ENCODE results near the gene C16orf87. TPM values are rescaled to one million over a fixed set of nuclear protein-coding genes. Genes with fewer than 3 reads are reported as not detected.

C16orf87 gene
- total and polyA plus RNA-seq, 9 of the 15 experiments (the other 6 are each of a cell fraction or from before 2014, with no cell fraction given), result 7.8 to 16.7 (median 10.5) TPM

DNA sequence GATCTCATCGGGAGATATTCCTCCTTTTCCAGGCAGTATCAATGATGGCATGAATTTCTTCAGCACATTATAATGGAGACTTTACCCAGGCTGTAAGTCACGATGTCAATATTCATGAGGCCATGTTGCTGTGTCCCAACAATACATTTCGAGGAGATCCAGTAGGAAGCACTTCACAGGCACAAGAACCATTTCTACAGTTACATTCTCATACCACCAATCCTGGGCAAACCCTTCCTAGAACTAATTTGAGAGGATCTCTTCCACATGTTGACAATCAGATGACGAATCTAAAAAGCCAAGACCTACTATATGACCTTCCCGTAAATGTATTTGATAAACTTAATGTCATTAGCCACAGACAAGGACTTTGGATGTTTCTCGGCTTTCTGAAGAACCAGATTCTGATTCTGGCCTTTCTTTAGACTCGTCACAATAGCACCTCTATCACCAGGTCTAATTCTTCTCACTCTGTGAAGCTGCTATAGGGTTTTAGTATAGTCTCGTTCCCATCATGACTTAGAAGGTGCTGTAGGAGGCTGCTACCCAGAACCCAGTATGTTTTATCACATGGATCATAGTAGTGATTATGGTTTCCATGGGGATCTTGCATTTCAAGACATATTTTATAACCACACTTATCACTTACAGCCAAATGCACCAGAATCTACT is 40.2 kb downstream of the C16orf87 start:
- CTCF ChIA-PET (ENCODE audit: low intra/inter-chr PET ratio), result no interaction called here
- intact Hi-C loops (cut with micrococcal nuclease), result no loop called here
- peak overlapping the region; percentile 69; the same call in 1 of the 2 replicates for H3K4me3 ChIP-seq

More for the DNA sequence above, 40.2 kb downstream of the C16orf87 start:
- WGBS (ENCODE audit: insufficient coverage, low coverage, missing lambda C conversion rate), result 28% methylated on average over 8 of the region's 8 CpGs
- peak in 1 of 4 experiments; percentile 10 for DNase-seq (ENCODE audit: extremely low read depth in 1 of 4, low spot score in 3 of 4)
- in situ Hi-C loops (cut with MboI), result no loop called here
- peak overlapping the region; percentile 73 for H3K27ac ChIP-seq (ENCODE audit: extremely low read depth, low read depth, low read length)
- H3K4me1 ChIP-seq (replicated peaks in 1 of 2; ENCODE audit: control insufficient read depth in 2 of 2, insufficient read depth in 2 of 2, low read length in 2 of 2), result peaks cover 5 to 6% of the 10 kb centered on the region in 2 experiments; a peak in 4 of 5 replicates
- POLR2A ChIA-PET, result interaction anchor here (0.9 to 1.8 kb wide), 6 partner anchors 10 to 112 kb away, joined by 3 to 7 read pairs (median 3); no protein-coding TSS in a partner anchor
- H3K36me3 ChIP-seq (ENCODE audit: control insufficient read depth, insufficient read depth, low read length), result no peaks in the 10 kb centered on the region
- no peak; the same call in 2 of the 3 replicates for ATAC-seq
- no peak for FAIRE-seq
- no TSS peak for BruUV-seq (replicated peaks)
- H3K27me3 ChIP-seq (ENCODE audit: control insufficient read depth in 2 of 2, insufficient read depth in 2 of 2, low read length in 2 of 2), result no peaks in the 10 kb centered on the region
- H3K9me1 ChIP-seq (ENCODE audit: control insufficient read depth, insufficient read depth, low read length), result no peaks in the 10 kb centered on the region
- H3K9me3 ChIP-seq (replicated peaks; ENCODE audit: control insufficient read depth, insufficient read depth, low read depth, low read length), result no peaks in the 10 kb centered on the region
- H2AFZ ChIP-seq (ENCODE audit: low read depth, low read length), result peak overlapping the region; percentile 97
- no peaks in the 10 kb centered on the region for H4K20me1 ChIP-seq (replicated peaks; ENCODE audit: control insufficient read depth, insufficient read depth, low read length)
- no peaks in the 10 kb centered on the region for H3K79me2 ChIP-seq (ENCODE audit: control insufficient read depth, insufficient read depth, low read length)
- TF ChIP-seq ATF1 (CRISPR knock-in tag; IDR thresholded peaks at IDR 0.05) (no peak), ATF1 (tag; IDR thresholded peaks at IDR 0.05) (no peak), ZNF24 (IDR thresholded peaks at IDR 0.05) (no peak), RBBP5 (IDR thresholded peaks at IDR 0.05; ENCODE audit: borderline replicate concordance, insufficient read depth, low read length, poor library complexity, severe bottlenecking) (no peak), CBFA2T3 (IDR thresholded peaks at IDR 0.05) (no peak), ZNF695 (CRISPR knock-in tag; IDR thresholded peaks at IDR 0.05) (no peak), DIDO1 (tag; IDR thresholded peaks at IDR 0.05; ENCODE audit: low read depth) (no peak), ESRRB (CRISPR knock-in tag; IDR thresholded peaks at IDR 0.05; ENCODE audit: borderline replicate concordance) (no peak), ETV5 (CRISPR knock-in tag; IDR thresholded peaks at IDR 0.05; ENCODE audit: low read depth) (no peak), ZZZ3 (IDR thresholded peaks at IDR 0.05) (no peak)
- TF ChIP-seq, protein P1, sequence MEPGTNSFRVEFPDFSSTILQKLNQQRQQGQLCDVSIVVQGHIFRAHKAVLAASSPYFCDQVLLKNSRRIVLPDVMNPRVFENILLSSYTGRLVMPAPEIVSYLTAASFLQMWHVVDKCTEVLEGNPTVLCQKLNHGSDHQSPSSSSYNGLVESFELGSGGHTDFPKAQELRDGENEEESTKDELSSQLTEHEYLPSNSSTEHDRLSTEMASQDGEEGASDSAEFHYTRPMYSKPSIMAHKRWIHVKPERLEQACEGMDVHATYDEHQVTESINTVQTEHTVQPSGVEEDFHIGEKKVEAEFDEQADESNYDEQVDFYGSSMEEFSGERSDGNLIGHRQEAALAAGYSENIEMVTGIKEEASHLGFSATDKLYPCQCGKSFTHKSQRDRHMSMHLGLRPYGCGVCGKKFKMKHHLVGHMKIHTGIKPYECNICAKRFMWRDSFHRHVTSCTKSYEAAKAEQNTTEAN (CRISPR knock-in tag; IDR thresholded peaks at IDR 0.05), result no peak
- TF ChIP-seq, protein P2, sequence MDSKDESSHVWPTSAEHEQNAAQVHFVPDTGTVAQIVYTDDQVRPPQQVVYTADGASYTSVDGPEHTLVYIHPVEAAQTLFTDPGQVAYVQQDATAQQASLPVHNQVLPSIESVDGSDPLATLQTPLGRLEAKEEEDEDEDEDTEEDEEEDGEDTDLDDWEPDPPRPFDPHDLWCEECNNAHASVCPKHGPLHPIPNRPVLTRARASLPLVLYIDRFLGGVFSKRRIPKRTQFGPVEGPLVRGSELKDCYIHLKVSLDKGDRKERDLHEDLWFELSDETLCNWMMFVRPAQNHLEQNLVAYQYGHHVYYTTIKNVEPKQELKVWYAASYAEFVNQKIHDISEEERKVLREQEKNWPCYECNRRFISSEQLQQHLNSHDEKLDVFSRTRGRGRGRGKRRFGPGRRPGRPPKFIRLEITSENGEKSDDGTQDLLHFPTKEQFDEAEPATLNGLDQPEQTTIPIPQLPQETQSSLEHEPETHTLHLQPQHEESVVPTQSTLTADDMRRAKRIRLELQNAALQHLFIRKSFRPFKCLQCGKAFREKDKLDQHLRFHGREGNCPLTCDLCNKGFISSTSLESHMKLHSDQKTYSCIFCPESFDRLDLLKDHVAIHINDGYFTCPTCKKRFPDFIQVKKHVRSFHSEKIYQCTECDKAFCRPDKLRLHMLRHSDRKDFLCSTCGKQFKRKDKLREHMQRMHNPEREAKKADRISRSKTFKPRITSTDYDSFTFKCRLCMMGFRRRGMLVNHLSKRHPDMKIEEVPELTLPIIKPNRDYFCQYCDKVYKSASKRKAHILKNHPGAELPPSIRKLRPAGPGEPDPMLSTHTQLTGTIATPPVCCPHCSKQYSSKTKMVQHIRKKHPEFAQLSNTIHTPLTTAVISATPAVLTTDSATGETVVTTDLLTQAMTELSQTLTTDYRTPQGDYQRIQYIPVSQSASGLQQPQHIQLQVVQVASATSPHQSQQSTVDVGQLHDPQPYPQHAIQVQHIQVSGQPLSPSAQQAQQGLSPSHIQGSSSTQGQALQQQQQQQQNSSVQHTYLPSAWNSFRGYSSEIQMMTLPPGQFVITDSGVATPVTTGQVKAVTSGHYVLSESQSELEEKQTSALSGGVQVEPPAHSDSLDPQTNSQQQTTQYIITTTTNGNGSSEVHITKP (IDR thresholded peaks at IDR 0.05; ENCODE audit: partially characterized antibody), result no peak
- H3K9ac ChIP-seq (ENCODE audit: insufficient read depth in 1 of 2, low read depth in 2 of 2, low read length in 2 of 2), result peak overlapping the region in 1 of 2 experiments; percentile 73; a peak in 2 of 4 replicates
- H3K4me2 ChIP-seq (ENCODE audit: insufficient read depth, low read length), result peak overlapping the region; percentile 83
